SIG-M5 (cell line): ENCODE measurements around the gene NTNG1.

ENCODE experiments used
- DNase-seq: peaks from one replicate; lab custom pipeline; 2025; lab: John Stamatoyannopoulos, UW

The NTNG1 gene

DNA sequence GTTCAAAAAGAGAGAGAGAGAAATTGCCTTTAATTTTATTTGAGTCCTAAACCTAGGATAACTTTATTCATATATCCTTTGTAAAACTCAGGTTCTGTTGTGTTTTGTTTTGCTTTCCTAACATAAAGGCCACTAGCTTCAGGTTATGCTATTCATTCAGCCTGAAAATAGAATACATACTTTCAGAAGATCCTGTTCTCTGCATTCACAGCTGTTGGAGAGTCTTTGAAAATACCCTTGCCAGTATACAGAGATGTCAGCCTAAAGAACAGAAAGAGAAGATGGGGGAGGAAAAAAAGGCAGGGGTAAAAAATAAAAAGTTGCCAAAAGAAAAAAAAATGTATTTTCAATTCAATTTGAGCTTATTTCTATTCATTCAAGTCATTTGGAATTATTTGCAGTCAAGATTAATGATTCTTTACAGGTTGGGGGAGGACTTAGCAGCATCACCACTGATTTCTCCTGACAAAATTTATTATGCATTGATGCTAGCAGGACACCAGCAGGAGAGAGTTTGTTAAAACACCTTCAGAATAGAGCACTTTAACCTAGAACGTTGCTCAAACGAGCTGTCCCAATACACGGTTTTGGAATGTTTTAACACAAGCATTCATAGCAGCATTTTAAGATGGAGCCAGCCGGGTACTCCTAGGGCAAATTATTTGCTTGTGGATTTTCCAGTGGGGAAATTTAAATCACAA is 318.5 kb downstream of the NTNG1 start:
- DNase-seq: no peak

DNA sequence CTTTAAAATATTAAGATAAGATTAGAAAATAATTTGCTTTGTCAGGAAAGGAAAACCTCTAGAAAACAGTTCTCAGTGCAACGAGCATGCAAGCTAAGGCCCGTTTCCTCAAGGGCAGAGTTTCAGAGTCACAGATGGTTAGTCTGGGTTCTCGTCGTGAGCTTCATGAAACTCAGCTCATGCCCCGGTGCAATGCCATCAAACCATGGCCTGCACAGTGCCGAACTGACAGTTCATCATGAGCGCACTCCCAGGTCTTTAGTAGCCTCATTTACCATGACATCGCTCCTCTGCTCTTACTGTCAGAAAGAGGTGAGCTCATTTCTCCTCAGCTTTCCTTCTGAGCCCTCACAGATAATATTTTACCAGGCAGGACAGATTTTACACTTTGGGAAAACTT is 319.2 kb downstream of the NTNG1 start:
- DNase-seq: no peak

DNA sequence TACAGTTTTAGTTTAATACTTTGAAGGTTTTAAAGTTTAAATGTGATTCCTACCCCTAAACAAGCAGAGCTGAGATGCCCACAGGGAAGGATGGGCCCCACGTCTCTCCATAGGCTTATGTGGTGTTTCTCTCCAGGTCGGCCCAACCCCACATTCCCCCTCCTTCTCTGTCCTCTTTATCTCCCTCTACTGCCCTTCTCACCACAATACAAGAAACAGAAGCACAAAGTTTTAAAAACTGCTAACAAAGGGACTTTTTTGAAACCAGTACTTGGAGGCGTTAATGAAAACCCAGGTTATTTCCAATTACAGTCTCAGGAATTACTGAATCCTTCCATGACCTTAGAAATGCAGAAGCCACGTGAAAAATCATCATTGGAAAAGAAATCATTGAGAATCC is 324.0 kb downstream of the NTNG1 start:
- no peak for DNase-seq

DNA sequence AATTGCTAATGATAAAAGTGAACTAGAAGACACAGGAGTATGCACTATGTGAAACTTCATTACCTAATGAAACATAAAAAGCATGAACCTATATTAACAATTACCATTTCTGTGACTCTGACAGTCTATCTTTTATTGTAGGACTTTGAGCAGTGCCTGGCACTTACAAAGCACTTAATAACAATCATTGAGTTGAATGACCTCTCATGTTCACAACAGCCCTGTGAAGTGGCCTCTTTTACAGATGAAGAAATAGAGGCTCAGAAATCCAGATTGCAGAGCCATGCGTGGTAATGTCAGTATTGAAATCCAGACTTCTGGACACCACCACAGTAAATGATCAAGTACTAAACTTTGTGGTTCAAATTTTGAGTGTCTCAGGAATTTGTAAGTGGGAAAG is 326.4 kb downstream of the NTNG1 start:
- DNase-seq: no peak

DNA sequence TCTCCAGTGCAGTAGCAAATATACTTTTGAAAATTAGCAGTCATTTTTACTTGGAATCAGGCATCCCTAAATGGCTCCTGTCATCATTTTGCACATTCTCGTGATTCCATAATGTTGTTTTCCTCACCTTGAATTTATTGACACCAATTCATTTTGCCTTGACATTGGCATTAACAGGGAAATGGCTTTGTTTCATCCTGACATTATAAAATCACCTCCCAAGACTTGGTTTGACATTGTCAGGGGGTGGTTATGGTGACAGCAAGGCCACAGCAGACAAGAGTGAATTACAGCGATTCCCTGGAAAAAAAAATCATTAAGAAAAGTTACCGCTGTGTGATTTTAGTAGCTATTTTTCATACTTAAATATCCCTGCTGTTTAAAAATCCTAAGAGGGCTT is 327.0 kb downstream of the NTNG1 start:
- DNase-seq: no peak

DNA sequence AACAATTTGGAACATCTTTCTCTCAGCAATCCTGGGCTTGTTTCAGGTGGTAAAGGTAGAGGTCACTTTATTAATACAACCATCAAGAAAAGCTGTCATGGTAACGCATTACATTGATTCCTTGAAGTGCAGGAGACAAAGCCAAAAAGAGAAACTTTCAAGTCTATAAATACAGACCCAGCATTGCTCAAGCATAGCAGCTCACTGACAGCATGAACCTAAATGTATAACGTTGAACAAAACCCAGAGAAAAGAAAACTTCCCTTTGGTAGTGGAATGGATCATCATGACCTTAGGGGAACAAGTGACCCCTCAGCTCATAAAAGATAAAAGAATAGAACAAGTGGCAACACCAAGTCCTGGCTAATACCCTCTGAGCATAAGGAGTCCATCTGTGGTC is 332.2 kb downstream of the NTNG1 start:
- DNase-seq: no peak

DNA sequence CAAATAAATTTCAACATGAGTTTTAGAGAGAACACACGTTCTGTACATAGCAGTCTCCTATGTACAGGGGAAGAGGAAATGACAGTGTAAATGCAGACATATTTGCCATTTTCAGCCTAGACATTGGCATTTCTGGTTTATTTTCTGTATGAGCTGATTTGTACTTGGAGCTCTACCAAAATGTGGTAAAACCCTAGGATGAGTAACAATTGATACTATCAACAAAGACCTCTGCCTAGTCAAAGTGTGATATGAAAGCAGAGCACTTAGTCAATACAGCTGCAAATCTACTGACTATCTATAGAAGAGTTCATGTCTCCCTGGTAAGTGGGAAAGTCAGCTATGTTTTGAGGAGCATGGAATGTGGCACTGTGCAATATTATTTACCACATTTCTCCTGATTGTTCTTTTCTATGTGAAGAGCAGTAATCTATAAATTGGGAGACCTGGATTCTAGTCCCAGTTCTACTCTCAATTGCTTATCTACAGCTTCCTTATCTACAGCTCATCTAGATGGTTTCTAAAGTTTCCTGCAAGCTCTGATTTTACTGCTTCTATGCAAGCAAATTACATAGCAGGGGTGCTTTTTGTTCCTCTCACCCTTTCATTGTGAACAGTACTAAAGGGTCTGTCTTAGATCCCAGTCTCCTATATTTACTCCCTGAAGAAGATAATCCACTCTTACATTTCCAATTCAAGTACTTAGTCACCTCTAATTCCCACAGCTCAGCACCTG is 334.2 kb downstream of the NTNG1 start:
- DNase-seq: no peak

DNA sequence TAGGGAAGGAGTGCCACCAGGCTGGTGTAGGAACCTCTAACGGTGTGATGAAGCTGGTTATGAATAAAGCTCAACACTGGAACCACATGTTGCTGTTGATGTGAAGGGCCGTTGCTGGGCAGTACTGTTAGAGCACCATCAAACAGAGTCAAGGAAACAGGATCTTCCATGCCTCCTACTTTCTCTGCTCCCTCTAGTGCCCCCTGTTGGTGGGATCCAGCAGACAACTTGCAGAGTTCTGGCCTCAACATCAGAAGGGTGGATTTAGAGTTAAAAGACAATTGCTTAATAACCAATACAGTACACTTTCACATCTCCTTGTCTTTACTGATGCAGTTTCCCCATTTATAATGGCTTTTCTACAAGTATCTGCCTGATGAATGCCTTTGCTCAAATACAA is 336.4 kb downstream of the NTNG1 start:
- DNase-seq: no peak

DNA sequence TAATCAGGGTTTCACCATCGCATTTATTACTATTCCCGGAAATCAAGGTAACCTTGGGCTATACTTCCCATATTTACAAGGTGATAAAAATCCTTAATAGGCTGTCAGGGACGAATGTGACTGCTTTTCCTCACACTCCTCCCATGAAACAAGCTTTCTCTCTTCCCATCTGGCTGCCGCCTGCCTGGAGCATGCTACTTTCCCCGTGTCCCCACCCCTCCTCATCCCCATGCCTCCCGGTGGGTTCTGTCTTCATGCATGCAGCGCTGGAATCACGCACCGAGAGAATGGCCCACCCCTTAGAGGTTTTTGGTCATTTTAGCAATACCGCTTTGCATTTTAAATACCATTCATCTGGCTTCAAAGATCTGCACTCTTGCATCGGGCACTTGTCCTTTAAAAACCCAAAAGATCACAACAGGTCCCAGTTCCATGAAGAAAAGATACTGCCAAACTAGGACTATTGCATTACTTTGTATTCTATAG is 339.1 kb downstream of the NTNG1 start:
- no peak for DNase-seq

DNA sequence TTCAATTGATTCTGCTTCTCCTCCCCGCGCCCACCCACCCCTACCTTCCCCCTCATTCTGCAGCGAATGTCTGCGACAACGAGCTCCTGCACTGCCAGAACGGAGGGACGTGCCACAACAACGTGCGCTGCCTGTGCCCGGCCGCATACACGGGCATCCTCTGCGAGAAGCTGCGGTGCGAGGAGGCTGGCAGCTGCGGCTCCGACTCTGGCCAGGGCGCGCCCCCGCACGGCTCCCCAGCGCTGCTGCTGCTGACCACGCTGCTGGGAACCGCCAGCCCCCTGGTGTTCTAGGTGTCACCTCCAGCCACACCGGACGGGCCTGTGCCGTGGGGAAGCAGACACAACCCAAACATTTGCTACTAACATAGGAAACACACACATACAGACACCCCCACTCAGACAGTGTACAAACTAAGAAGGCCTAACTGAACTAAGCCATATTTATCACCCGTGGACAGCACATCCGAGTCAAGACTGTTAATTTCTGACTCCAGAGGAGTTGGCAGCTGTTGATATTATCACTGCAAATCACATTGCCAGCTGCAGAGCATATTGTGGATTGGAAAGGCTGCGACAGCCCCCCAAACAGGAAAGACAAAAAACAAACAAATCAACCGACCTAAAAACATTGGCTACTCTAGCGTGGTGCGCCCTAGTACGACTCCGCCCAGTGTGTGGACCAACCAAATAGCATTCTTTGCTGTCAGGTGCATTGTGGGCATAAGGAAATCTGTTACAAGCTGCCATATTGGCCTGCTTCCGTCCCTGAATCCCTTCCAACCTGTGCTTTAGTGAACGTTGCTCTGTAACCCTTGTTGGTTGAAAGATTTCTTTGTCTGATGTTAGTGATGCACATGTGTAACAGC is 339.9 kb downstream of the NTNG1 start:
- DNase-seq: no peak

DNA sequence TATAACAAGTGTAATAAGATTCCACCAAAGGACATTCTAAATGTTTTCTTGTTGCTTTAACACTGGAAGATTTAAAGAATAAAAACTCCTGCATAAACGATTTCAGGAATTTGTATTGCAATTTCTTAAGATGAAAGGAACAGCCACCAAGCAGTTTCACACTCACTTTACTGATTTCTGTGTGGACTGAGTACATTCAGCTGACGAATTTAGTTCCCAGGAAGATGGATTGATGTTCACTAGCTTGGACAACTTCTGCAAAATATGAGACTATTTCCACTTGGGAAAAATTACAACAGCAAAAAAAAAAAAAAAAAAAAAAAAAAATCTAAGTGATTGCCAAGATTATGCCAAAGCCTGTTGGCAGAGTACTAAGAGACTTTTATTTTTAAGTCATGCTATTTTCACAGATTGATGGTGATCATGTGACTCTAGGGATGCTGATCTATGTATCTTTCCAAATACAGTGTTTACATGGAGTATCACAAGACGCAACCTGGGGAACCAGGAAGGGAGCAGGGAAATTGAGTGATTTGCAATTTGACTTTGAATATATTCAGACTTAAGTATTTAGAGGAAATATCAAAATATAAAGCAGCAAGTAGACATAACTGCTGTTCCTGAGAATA is 341.0 kb downstream of the NTNG1 start:
- no peak for DNase-seq

DNA sequence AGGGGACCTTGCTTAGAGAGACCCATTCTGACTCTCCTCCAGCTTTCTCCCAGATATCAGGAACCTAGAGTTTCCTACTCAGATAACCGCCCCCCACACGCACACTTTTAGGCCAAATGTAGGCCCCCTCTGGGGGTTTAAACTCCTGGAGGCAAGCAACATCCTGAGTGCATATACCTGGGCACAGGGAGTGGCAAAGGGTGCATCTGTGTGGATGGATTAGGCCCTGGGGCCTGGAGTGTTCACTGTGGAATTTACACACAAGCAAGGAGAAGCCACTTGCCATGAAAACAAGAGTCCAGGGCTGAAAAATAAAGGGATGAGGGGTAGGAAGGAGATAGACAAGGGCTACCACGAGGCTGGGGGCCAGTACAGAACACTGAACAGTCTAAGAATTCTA is 343.1 kb downstream of the NTNG1 start:
- no peak for DNase-seq

DNA sequence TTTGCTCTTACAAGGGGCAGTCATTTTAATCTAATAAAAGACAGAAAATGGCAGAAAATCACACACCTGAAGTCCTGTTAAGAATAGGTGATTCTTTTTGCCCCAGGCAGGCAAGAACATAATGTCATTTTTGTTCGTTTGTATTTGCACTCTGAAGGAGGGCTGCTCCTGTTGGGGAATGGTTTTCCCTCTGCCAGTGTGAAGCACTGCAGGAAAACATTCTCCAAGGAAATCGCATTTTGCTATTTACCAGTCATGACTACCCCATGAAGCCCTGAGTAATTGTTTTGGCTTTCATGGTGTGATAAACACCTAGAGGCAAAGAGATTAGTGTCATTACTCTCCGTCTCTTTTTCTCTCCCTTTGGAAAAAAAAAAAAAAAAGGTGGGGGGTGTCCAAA is 345.5 kb downstream of the NTNG1 start:
- no peak for DNase-seq

DNA sequence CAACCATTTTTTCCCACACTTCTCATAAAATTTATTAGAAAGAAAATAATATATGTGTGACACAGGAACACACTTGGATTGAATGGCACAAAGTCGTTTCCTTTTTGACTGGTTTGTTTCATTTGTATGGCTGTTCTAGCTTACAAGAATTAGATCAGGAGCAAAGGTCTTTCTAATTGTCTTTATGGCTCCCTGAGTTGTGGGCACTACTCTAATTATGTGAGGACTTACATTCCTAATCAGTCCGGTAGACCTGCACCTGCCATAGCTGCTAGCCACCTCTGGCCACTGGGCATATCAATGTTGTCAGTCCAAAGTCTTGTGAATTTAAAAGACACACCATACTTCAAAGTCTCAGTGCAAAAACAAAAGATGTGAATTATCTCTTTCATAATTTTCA is 346.7 kb downstream of the NTNG1 start:
- no peak for DNase-seq

DNA sequence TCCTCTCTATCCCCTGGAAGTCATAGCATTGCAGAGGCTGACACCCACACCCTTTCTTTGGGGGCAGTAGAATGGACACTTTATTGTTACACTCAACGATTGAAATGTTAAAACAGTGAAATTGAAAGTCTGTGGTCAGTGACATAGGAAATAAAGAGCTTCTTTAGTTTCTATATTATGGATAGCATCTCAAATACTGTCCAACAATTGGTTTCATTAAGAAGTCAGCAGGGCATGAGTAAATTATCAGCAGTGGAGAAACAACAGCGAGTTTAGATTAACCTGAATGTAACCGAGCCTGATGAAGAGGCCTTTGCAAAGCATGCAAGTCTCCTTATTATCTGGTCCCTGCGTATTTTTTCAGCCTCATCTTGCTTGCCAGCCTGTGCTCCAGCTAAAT is 350.7 kb downstream of the NTNG1 start:
- DNase-seq: no peak

DNA sequence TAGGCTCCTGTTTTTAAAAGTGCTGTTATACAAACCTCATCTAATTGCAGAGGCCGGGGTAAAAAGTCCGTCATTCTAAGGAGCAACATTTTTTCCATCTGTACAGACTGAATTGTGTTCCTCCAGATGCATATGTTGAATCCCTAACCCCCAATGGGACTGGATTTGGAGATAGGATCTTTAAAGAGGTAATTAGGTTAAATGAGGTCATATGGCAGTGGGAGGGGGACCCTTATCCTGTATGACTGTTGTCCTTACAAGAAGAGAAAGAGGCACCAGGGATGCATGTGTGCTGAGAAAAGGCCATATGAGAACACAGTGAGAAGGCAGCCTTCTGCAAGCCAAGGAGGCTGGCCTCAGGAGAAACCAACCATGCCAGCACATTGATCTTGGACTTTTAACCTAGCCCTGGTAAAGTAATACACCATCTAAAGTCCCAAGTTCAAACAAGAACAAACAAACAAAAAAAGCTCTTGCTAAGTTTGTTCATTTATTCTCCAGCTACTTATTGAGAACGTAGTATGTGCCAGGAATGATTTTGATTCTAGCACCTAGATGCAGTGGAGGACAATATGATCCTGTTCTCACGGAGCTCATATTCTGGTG is 352.4 kb downstream of the NTNG1 start:
- no peak for DNase-seq

DNA sequence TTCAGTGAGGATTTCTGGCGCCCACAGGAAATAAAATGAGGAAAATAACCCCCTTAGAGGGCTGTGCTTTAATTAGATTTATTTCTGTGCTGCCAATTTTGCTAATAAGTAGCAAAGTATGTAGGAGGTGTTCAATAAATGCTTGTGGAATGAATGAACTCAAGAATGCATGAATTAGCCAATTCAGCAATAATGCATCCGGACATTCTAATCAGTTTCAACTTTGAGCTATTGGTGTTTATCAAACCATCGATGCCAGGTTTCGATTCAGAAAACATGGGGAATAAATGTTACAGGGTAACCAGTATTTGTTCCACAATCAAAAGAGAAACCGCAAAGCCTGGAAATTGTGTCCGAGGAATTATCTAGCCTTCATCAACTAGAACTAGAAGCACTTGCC is 353.2 kb downstream of the NTNG1 start:
- no peak for DNase-seq

DNA sequence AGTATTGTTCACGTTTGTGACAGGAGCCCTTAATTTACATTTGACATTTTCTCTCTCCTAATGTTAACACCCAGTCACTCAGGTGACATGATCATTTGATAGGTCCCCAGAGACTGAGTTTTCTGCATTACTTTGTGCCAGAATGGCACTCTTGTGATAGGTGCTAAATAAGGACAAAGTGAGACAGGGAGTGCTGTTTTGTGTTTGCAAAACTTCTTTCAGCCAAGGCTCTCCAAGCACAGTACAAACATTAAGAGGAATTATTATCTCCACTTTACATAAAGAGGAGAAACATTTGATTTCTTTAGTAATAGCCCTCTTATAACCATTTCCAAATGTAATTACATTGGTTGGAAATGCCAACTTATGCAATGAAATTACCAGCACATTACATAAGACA is 355.2 kb downstream of the NTNG1 start:
- no peak for DNase-seq

DNA sequence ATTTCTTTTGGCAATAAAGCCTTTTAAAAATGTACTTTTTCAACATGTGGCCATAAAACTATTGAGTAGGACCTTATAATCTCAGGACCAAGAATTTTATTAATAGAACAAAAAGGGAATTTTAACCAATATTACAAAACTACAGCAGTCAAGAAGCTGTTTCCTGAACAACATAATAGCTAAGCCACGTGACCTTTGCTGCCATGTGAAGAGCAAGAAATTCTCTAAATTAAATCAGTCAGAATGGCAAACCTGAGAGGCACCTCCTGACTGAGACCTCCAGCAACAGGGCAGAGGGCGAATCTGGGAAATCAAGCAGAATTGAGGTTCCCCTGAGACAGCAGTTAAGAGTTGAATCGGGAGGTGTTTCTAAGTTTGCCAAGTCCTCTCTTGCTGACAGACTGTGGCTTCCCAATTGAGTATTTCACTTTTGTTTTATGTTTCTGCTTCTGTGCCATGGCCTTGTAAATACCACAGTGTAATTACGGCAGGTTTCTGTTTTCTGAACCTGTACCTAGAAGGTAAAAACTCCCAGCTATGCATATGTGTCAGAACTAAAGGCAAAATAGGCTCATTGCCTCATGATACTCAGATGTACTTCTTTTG is 358.4 kb downstream of the NTNG1 start:
- DNase-seq: no peak

DNA sequence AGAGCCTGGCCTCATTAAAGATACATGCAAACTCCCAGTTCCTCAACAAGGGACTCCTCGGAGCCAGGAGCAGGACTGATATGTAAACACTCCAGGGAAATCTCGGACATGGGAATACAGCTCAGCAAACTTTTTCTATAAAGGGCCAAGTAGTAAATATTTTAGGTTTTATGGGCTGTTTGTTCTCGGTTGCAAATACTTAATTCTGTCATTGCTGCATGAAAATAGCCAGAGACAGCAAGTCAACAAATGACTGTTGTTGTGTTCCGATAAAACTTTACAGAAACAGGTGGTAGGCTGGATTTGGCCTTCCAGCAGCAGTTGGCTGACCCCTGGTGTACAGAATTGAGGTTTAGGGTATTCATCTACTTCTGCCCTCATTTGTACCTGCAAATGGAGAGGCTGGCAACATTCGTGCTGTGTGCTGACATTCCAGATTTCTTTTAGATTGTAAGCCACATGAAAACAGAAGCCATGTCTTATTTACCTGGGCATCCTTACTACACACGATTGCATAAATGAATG is 360.3 kb downstream of the NTNG1 start:
- DNase-seq: no peak

DNA sequence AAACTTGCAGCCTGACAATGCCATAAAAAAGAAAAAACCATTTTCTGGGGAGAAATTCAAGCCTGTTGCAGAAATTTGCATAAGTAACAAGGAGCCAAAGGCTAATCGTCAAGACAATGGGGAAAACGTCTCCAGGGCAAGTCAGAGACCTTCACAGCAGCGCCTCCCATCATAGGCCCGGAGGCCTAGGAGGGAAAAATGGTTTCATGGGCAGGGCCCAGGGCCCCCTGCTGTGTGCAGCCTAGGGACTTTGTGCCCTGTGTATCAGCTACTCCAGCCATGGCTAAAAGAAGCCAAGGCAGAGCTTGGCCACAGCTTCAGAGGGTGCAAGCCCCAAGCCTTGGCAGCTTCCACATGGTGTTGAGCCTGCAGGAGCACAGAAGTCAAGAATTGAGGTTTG is 369.5 kb downstream of the NTNG1 start:
- DNase-seq: no peak
